ENCODE data around the gene SACM1L.

Gene SACM1L

DNA sequence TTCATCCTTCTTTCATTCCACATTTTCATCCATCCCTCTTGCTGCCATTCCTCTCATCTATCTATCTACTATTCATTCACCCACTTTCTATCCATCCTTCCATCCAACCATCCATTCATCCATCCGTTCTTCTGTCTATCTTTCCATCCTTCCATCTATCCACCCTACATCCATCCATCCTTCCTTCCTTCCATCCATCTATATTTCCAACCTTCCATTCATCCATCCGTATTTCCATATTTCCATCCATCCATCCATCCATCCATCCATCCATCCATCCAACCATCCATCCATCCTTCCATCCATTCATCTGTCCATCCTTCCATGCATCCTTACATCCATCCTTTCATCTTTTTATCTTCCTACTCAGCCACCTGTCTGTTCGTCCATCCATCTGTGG lies 93.2 kb downstream of the SACM1L start:
- no peaks in the 10 kb centered on the region for H3K4me1 ChIP-seq (ENCODE audit: low read length)
- H4K20me1 ChIP-seq (ENCODE audit: insufficient read depth, low read length): no peaks in the 10 kb centered on the region
- H3K4me3 ChIP-seq (ENCODE audit: low read length): no peak overlapping the region
- H3F3A ChIP-seq (ENCODE audit: insufficient read depth, low read length): no peaks in the 10 kb centered on the region
- no peak overlapping the region for H3K4me2 ChIP-seq (ENCODE audit: low read depth, low read length)
- H3K9me2 ChIP-seq (replicated peaks; ENCODE audit: insufficient read depth, low read length): no peaks in the 10 kb centered on the region
- no peaks in the 10 kb centered on the region for H3K36me3 ChIP-seq (replicated peaks; ENCODE audit: insufficient read depth, low read length)
- H3K27ac ChIP-seq (ENCODE audit: low read length): no peak overlapping the region
- H3K27me3 ChIP-seq (replicated peaks; ENCODE audit: insufficient read depth, low read length): no peaks in the 10 kb centered on the region
- DNase-seq: no peak
- H3K9ac ChIP-seq (ENCODE audit: low read length): no peak overlapping the region
- no peak overlapping the region for H2AFZ ChIP-seq (ENCODE audit: low read length)
- TF ChIP-seq EZH2 (optimal IDR thresholded peaks at IDR 0.05; ENCODE audit: low read depth, low read length) (no peak), EZH2phosphoT487 (IDR thresholded peaks at IDR 0.05; ENCODE audit: low read length) (no peak), CTCF (IDR thresholded peaks at IDR 0.05; ENCODE audit: low read length) (no peak)
- no peaks in the 10 kb centered on the region for H3K79me2 ChIP-seq (ENCODE audit: low read length)
- H3K9me3 ChIP-seq (replicated peaks; ENCODE audit: insufficient read depth, low read length): no peaks in the 10 kb centered on the region; the same call in 1 of the 2 replicates

- Histone ChIP-seq H3K79me2 (ENCODE audit: low read length) (no peaks in the 10 kb centered on the region), H3F3A (ENCODE audit: insufficient read depth, low read length) (no peaks in the 10 kb centered on the region), H3K27ac (ENCODE audit: low read length) (no peak overlapping the region), H3K36me3 (replicated peaks; ENCODE audit: insufficient read depth, low read length) (no peaks in the 10 kb centered on the region), H3K9me2 (replicated peaks; ENCODE audit: insufficient read depth, low read length) (no peaks in the 10 kb centered on the region), H3K4me1 (ENCODE audit: low read length) (no peaks in the 10 kb centered on the region), H3K27me3 (replicated peaks; ENCODE audit: insufficient read depth, low read length) (no peaks in the 10 kb centered on the region), H3K9ac (ENCODE audit: low read length) (no peak overlapping the region), H4K20me1 (ENCODE audit: insufficient read depth, low read length) (no peaks in the 10 kb centered on the region), H3K4me3 (ENCODE audit: low read length) (no peak overlapping the region), H3K4me2 (ENCODE audit: low read depth, low read length) (no peak overlapping the region), H2AFZ (ENCODE audit: low read length) (no peak overlapping the region), H3K9me3 (replicated peaks; ENCODE audit: insufficient read depth, low read length) (no peaks in the 10 kb centered on the region; the same call in 1 of the 2 replicates)
- DNase-seq: no peak
- TF ChIP-seq EZH2phosphoT487 (IDR thresholded peaks at IDR 0.05; ENCODE audit: low read length) (no peak), CTCF (IDR thresholded peaks at IDR 0.05; ENCODE audit: low read length) (no peak)
Measured at GRCh38 chr3:45783667-45784066, 94.5 kb downstream of the SACM1L start.

DNA sequence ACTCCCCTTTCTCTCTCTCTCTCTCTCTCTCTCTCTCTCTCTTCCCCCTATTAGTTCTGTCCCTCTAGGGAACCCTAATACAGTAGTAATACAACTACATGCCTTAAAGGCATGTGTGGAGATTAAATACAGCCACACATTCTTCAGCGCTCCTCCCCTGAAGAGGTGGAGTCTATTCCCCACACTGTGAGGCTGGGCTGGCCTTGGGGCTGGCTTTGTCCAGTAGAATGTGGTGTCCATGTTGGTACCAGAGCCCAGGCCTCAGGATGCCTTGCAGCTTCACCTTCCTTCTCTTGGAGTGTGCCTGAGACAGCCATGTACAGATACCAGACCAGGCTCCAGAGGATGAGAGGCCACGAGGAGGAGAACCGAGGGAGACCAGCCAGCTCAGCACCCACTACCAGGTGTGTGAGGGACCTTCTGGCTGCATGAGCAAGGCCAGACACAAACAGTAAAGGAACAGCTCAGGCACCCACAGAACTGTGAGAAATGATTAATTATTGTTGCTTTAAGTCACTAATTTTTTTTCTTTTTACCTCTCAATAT lies 96.5 kb downstream of the SACM1L start:
- no peak for DNase-seq
- no peaks in the 10 kb centered on the region for H3K9me2 ChIP-seq (replicated peaks; ENCODE audit: insufficient read depth, low read length)
- H3K4me3 ChIP-seq (ENCODE audit: low read length): no peak overlapping the region
- no peak for TF ChIP-seq EZH2 (optimal IDR thresholded peaks at IDR 0.05; ENCODE audit: low read depth, low read length)
- no peak for TF ChIP-seq CTCF (IDR thresholded peaks at IDR 0.05; ENCODE audit: low read length)
- TF ChIP-seq EZH2phosphoT487 (IDR thresholded peaks at IDR 0.05; ENCODE audit: low read length): no peak
- H3K27ac ChIP-seq (ENCODE audit: low read length): no peak overlapping the region
- H3F3A ChIP-seq (ENCODE audit: insufficient read depth, low read length): no peaks in the 10 kb centered on the region
- H3K9ac ChIP-seq (ENCODE audit: low read length): no peak overlapping the region
- no peaks in the 10 kb centered on the region for H3K79me2 ChIP-seq (ENCODE audit: low read length)
- no peaks in the 10 kb centered on the region; the same call in 1 of the 2 replicates for H3K9me3 ChIP-seq (replicated peaks; ENCODE audit: insufficient read depth, low read length)
- H3K4me2 ChIP-seq (ENCODE audit: low read depth, low read length): no peak overlapping the region
- no peaks in the 10 kb centered on the region for H4K20me1 ChIP-seq (ENCODE audit: insufficient read depth, low read length)
- H3K27me3 ChIP-seq (replicated peaks; ENCODE audit: insufficient read depth, low read length): no peaks in the 10 kb centered on the region
- H3K36me3 ChIP-seq (replicated peaks; ENCODE audit: insufficient read depth, low read length): no peaks in the 10 kb centered on the region
- H2AFZ ChIP-seq (ENCODE audit: low read length): no peak overlapping the region
- no peaks in the 10 kb centered on the region for H3K4me1 ChIP-seq (ENCODE audit: low read length)

All from MM.1S (cell line).